HTERT RPE-1 (cell line): ENCODE measurements around the gene ID3.

ENCODE experiments used
- in situ Hi-C: fragments of 300-500 bp; cut with MboI; formaldehyde crosslinking; loops from 4 replicates; pipeline ENCODE4 v1.14.3; 2020; ENCODE audit warnings: low sequenced_read_pairs

ID3 gene, protein sequence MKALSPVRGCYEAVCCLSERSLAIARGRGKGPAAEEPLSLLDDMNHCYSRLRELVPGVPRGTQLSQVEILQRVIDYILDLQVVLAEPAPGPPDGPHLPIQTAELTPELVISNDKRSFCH

DNA sequence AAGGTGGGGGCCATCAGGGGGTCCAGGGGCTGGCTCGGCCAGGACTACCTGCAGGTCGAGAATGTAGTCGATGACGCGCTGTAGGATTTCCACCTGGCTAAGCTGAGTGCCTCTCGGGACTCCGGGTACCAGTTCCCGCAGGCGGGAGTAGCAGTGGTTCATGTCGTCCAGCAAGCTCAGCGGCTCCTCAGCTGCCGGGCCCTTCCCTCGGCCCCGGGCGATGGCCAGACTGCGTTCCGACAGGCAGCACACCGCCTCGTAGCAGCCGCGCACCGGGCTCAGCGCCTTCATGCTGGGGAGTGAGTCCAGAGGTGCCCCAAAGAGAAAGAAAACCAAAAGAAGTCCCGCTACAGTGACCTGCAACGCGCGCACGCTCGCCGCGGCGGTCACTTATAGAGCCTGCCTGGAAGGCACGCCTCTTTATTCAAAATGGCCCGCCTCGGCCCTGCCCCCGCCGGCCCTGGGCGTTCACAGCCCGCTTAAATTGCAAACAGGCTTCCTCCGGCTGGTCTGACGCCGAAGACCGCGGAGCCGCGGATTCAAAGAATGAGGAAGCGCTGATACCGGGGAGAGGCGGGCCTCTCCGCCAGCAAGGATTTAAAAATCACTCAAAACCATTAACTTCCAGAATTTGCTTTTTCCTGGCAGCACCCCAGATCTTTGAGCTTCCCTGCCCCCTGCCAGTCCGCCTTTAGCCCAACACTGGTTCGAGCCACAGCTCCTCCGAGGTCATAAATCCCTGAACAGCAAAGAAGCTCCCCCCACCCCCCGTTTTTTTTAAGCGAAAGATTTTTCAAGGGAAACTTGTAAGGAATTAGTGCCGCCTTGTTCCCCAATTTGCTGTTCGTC is at the start of gene ID3:
Gene ID3 (minus strand): TSS at position 366 of the 849 bp plus-strand sequence. CDS start 75 bp downstream, at position 291.
- in situ Hi-C loops: no loop called here

DNA sequence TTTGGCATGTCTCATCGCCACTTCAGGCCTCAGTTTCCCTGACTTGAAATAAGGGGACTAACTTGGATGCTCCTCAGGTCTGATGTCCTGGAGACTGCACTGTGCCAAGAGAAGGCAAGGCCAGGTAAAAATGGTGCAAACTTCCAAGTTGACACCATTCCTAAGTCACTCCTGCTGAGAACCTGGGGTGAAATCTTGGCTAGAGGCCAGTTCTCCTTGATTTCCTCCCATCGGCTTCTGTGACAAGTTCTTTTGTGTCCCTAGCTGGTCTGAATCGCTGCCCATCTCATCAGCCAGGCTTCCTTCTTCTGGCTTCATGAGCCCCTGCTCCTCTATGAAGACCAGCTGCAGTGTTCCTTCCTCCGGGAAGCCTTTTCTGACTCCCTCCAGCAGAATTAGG is 48.6 kb upstream of the ID3 start:
- in situ Hi-C loops: no loop called here

GRCh38 chr1:23601968-23602876 is 42.9 kb upstream of the ID3 start:
- in situ Hi-C loops: no loop called here

GRCh38 chr1:23601135-23601967 is 42.0 kb upstream of the ID3 start:
- in situ Hi-C loops: no loop called here

DNA sequence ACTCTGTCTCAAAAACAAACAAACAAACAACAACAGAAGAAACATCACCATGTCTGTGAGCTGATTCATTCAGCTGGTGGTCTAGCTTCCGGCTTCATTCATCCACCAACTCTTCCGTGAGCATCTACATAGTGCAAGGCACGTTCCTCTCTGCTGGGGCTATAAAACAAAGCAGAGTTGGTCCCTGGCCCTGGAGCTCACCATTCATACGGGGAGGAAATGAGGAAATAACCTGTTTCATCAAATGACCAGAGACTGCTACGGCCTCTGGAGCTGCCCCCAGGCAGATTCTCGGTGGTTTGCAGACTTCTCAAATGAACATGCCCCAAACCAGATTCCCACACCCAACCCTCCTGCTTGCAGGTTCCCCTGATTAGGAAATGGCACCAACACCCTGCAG is 41.0 kb upstream of the ID3 start:
- in situ Hi-C loops: no loop called here

DNA sequence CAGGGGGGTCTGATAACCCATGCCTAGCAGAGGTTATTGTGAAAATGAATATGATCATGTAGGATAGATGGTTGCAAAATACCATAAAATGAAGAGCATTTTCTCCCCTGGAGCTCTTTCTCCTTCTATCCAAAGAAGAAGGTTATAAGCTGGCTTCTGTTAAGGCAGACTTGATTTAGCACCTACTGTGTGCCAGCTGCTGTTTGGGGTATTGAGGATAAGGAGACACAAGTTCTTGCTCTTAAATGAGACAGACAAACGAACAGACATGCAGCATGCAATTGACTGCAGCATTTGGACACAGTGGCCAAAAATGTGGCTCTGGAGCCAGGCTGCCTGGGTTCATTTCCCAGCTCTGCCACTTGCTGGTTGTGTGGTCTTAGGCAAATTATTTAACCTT is 39.8 kb upstream of the ID3 start:
- in situ Hi-C loops: no loop called here

DNA sequence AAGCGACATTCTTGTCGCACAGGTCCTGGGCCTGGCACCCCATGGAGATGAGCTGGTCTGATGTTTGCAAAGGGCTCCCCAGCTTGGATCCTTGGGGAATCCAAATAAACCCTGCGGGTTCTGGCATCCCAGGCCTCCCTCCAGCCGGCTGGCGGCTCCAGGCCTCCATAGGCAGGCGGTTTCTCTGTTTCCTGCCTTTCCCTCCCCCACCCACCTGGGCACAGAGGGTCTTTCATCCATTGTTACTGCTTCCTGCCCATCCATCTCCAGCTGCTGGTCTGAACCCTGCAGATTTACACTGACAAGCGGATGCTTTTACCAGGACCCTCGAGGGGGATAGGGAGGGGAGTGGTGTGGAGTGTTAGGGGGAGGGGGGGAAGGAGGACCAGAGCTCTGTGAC is 39.1 kb upstream of the ID3 start:
- in situ Hi-C loops: no loop called here

DNA sequence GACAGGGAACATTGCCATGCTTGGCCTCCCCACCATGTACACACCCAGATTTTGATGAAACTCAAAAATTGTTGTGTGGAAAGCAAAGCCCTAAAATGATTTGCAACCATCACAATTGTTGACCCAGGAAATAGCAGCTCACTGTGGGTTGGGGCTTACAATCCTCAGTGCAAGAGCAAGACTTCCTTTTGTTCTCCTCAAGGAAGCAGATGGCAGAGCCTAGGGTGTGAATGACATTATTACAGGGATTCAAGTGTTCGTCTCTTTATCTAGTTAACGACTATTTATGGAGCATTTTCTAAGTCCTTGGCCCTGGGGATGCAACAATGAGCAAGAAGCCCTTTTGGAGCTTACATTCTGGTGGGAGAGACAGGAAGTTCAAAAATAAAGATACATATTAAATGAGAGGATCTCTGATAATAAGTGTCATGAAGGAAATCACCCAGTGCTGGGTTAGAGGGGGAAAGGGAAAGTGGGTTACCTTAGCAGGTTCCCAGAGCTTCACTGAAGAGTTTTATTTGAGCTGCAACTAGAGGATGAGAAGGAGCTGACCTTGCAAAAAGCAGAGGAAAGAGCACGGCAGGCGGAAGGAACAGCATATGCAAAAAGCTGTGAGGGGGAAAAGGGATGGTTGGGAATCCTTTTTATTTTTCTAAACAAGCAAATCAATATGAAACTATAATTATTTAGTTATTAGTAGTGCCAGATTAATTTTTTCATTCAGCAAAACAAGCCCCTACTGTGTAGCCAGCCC is 38.5 kb upstream of the ID3 start:
- in situ Hi-C loops: no loop called here

DNA sequence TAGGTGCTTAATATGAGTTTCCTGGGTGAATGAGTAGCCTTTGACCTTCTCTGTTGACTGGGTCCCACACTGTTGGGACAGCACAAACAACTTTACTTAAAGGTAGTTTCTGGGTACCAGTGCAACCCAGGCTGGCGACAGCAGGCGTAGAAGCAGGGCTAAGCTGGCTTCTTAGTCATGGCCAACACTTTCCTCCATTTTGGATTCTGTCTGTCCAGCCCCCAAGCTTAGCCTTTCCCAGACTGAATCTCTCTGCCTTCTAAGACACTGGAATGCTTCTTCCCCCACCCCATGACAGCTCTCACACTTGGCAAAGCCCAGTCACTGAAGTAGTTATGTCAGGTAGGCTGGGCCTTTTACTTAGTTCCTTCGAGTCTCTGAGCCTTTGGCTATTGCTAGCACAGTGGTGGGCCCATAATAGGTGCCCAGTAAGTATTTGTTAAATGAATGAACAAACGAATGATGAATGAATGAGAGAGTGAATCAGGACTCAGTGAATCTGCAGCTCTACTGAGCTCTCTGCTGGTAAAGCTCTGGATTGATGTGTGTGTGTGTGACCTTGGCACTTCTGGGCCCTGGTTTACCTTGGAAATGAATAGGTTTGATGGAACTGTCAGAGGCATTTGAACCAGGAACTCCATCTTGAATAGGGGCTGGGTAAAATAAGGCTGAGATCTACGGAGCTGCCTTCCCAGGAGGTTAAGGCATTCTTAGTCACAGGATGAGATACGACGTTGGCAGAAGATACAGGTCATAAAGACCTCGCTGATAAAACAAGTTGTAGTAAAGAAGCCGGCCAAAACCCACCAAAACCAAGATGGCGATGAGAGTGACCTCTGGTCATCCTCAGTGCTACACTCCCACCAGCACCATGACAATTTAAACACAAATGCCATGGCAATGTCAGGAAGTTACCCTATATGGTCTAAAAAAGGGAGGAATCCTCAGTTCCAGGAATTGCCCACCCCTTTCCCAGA is 37.4 kb upstream of the ID3 start:
- in situ Hi-C loops: no loop called here

GRCh38 chr1:23594927-23595353 is 35.6 kb upstream of the ID3 start:
- in situ Hi-C loops: no loop called here

DNA sequence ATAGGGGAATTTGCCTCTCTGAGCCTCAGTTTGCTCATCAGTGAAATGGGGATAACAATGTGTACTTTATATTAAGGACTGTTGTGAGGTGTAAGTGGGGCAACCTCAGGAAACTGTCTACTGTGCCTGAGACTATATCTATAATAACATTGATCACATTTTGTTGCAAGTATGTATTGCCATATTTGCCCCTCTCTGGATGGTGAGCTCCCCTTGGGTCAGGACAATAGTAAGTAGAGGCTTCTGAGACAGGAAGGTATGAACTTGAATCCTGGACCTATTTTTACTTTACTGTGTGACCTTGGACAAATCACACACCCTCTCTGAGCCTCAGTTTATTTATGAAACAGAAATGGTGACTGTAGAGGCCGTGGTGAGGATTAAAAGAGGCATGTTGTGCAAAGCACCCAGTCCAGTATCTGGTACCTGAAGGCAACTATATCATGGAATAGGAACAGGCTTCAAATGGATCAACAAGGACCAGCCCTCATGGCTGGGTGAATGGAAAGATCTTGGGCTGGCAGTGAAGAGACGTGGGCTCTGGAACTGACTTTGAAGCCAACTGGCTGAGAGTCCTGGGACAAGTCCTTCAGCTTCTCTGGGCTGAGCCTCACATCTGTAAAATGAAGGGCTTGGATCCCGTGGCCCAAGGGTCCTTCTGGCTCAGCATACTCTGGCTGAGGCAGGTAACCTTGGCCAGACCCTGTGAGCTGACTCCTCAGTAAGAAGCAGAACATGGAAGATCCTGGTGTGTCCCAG is 35.0 kb upstream of the ID3 start:
- in situ Hi-C loops: no loop called here

- in situ Hi-C loops: no loop called here
These were observed 34.4 kb upstream of the ID3 start for GRCh38 chr1:23593556-23594148.

GRCh38 chr1:23593042-23593521 is 33.8 kb upstream of the ID3 start:
- in situ Hi-C loops: no loop called here

GRCh38 chr1:23592209-23592892 is 33.0 kb upstream of the ID3 start:
- in situ Hi-C loops: no loop called here

DNA sequence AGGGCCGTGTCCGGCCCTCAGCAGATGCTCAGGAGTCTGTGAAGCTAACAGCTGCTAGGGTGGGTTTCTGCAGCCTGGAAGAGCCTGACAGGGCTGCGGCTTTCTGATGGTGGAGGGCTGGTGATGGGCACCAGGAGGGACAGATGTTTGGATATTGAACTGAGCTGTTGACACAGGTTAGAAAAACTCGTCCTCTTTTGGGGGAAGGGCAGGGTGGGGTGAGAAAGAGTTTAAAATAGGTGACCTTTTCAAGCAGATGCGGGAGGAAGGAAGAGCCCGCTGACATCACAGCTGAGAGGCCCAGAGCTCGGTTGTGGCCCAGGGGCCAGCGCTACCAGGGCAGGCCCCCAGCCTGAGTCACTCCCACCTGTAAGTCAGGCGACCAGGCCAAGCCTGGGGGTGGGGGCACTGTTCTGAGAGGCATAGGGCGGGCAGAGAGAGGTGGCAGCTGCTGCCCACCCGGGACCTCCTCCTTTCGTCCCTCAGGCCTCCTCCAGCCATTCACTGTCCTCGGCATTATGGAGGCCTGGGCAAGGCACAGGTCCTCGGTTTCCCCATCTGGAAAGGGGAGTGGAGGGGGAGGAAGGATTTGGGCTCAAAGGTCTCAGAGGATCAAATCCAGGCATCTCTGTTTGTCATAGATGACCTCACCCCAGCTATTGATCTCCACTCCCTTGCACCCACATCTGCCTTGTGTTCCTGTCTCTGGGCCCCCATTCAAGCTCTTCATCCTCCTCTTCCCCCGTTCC is 32.3 kb upstream of the ID3 start:
- in situ Hi-C loops: no loop called here

DNA sequence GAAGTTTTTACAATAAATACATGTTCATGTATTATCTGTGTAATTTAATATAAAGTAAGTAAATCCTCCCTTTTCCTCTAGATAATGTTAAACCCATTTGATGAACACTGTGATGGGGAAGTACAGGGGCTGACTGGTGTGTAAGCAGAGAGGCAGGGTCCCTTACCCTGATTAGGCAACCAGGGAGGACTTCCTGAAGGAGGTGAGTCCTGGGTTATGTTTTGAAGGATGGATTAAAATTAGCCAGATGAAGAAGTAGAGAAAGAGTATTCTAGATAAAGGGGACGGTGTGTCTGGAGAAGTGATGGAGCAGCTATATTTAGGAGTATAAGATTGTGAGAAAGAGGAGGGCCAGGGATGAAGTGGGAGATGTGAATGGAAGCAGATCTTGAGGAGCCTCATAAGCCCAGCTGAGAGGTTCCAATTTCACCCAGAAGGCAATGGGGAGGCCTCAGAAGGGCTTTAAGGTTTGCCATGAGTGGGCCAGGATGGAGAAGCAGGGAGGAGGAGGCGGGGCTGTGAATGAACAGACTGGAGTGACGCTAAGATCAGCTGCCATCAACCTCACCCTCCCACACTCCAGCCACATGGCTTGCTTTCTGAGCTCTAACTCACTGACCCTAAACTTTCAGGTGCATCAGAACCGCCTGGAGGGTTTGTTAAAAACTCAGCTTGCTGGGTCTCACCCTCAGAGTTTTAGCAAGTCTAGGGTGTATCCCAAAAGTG is 30.9 kb upstream of the ID3 start:
- in situ Hi-C loops: no loop called here
